ENCODE measurements around the gene IL13RA1.
A peak's percentile ranks its signal among the peaks of the same experiment; 100 is the strongest.
"Not testable (repeated sequence)": the region's sequence is repeated elsewhere in the genome, so short reads cannot be mapped to it uniquely, and the experiment has no call there.

Gene IL13RA1

DNA sequence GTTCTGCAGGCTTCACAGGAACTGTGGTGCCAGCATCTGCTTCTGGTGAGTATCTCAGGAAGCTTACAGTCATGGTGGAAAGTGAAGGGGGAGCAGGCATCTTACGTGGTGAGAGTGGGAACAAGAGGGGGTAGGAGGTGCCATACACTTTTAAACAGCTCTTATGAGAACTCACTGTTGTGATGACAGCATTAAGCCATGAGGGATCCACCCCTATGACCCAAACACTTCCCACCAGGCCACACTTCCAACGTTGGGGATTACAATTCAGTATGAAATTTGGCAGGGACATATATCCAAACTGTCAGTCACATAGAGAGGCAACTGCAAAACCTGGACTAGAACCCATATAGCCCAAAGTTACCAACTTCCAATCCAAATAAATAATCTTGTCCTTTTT is 53.1 kb downstream of the IL13RA1 start:
- no peak overlapping the region for H3K4me3 ChIP-seq (ENCODE audit: low read length in 2 of 2)
- peak overlapping the region; percentile 24 for H3K27ac ChIP-seq (ENCODE audit: low read length)
- H3K9me3 ChIP-seq (ENCODE audit: control insufficient read depth in 2 of 2, low read length in 2 of 2), result no peaks in the 10 kb centered on the region
- H3K27me3 ChIP-seq (ENCODE audit: control insufficient read depth in 1 of 2, insufficient read depth in 2 of 2, low read length in 2 of 2), result peaks cover 0 to 2% of the 10 kb centered on the region in 2 donors
- H3K4me1 ChIP-seq (ENCODE audit: control insufficient read depth, insufficient read depth, low read length), result no peaks in the 10 kb centered on the region
- no peak overlapping the region for H3K9ac ChIP-seq (ENCODE audit: low read length in 2 of 2)
- H3K36me3 ChIP-seq (ENCODE audit: control insufficient read depth in 2 of 2, insufficient read depth in 2 of 2, low read length in 2 of 2), result peaks cover 0 to 4% of the 10 kb centered on the region in 2 donors

DNA sequence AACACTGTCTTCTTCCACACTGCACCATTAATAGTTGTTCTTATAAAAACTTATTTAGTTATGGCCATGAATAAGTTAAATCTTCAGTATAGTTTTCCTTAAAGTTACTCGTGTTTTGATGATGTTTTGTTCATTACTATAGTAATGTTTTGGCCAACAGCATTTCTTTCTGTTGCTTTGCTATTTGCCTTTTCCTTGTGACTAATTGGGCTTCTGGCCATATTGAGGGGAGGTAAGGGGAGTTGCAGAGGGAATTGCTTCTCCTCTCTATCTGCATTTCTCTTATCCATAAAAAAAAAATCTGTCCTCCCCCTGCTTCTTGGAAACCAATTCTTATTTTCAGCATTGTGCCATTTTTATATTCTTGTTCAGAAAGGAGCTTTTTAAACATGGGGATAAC is 53.5 kb downstream of the IL13RA1 start:
- Histone ChIP-seq H3K27me3 (ENCODE audit: control insufficient read depth in 1 of 2, insufficient read depth in 2 of 2, low read length in 2 of 2) (peaks cover 0 to 2% of the 10 kb centered on the region in 2 donors), H3K4me3 (ENCODE audit: low read length in 2 of 2) (no peak overlapping the region), H3K9ac (ENCODE audit: low read length in 2 of 2) (no peak overlapping the region), H3K9me3 (ENCODE audit: control insufficient read depth in 2 of 2, low read length in 2 of 2) (no peaks in the 10 kb centered on the region), H3K4me1 (ENCODE audit: control insufficient read depth, insufficient read depth, low read length) (no peaks in the 10 kb centered on the region), H3K36me3 (ENCODE audit: control insufficient read depth in 2 of 2, insufficient read depth in 2 of 2, low read length in 2 of 2) (peaks cover 0 to 4% of the 10 kb centered on the region in 2 donors), H3K27ac (ENCODE audit: low read length) (no peak overlapping the region)

GRCh38 chrX:118795528-118796280 is 68.3 kb downstream of the IL13RA1 start:
- no peaks in the 10 kb centered on the region for H3K9me3 ChIP-seq (ENCODE audit: control insufficient read depth in 2 of 2, low read length in 2 of 2)
- no peaks in the 10 kb centered on the region for H3K4me1 ChIP-seq (ENCODE audit: control insufficient read depth, insufficient read depth, low read length)
- H3K9ac ChIP-seq (ENCODE audit: low read length in 2 of 2), result no peak overlapping the region
- no peaks in the 10 kb centered on the region for H3K27me3 ChIP-seq (ENCODE audit: control insufficient read depth in 1 of 2, insufficient read depth in 2 of 2, low read length in 2 of 2)
- H3K36me3 ChIP-seq (ENCODE audit: control insufficient read depth in 2 of 2, insufficient read depth in 2 of 2, low read length in 2 of 2), result no peaks in the 10 kb centered on the region
- H3K27ac ChIP-seq (ENCODE audit: low read length), result no peak overlapping the region
- H3K4me3 ChIP-seq (ENCODE audit: low read length in 2 of 2), result no peak overlapping the region

DNA sequence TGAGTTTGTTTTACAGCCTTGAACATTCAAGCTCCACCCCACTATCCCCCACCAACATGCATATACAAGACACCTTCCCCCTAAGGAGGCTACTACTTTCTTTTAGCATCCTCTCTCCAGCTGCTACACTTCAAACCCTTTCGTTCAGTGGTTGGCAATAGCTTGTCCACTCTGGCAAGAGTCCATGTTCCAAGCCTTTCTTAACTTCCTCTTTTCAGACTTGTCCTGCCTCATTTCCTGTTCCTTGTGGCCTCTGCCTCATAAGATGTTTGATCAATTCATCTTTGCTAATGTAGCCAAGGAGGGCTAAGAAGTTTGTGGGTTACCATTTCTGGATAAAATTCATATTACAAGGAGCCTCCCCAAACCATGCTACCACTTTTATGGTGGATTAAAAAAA is 75.5 kb downstream of the IL13RA1 start:
- Histone ChIP-seq H3K27me3 (ENCODE audit: control insufficient read depth in 1 of 2, insufficient read depth in 2 of 2, low read length in 2 of 2) (peaks cover 0 to 3% of the 10 kb centered on the region in 2 donors), H3K27ac (ENCODE audit: low read length) (no peak overlapping the region), H3K9ac (ENCODE audit: low read length in 2 of 2) (no peak overlapping the region), H3K4me3 (ENCODE audit: low read length in 2 of 2) (no peak overlapping the region), H3K4me1 (ENCODE audit: control insufficient read depth, insufficient read depth, low read length) (no peaks in the 10 kb centered on the region), H3K36me3 (ENCODE audit: control insufficient read depth in 2 of 2, insufficient read depth in 2 of 2, low read length in 2 of 2) (no peaks in the 10 kb centered on the region), H3K9me3 (ENCODE audit: control insufficient read depth in 2 of 2, low read length in 2 of 2) (no peaks in the 10 kb centered on the region)

DNA sequence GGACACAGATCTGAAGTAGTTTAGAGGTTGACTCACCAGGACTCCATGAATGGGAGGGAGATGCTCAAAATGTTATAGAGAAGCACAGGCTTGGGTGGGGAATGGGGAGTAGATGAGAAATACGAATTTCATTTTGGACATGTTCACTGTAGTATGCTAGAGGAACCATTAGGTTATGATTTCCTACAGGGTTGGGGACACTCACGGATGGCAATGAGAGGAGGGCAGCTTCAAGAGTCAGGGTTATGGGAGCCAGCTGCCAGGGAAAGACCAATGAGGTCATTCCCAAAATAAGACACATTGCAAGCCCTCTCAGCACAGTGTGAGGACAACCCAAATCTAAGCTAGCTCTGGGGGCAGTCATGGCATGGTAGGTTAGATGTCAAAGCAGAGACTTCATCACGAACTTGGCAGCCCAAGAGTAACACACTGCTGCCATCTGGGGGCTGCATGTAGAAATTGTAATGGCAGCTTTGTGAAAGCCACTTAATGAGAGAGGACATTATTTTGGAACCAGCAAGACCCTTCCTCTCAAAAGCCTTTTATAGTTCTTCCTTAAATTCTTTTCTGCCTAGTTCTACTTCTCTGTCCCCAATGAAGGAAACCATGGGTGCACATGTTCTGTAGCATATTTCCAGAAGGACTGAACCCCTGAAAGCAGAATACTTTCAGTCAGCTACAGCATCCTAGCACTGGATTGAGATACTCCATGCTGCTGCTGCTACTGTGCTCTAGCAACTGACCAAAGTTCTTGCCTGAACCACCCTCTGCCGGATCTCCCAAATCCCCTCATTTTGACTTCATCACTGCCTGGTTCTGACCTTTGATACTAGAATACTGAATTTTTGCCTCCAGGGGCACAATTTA is 80.0 kb downstream of the IL13RA1 start:
- H3K9ac ChIP-seq (ENCODE audit: low read length in 2 of 2), result no peak overlapping the region

DNA sequence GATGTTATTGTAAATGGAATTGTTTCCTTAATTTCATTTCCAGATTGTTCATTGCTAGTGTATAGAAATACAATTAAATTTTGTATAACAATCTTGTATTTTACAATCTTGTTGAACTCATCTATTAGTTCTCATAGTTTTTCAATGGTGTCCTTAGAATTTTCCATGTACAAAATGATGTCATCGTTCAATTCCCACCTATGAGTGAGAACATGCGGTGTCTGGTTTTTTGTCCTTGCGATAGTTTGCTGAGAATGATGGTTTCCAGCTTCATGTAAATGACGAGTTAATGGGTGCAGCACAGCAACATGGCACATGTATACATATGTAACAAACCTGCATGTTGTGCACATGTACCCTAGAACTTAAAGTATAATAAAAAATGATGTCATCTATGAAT is 89.9 kb downstream of the IL13RA1 start:
- H3K27me3 ChIP-seq (ENCODE audit: control insufficient read depth in 1 of 2, insufficient read depth in 2 of 2, low read length in 2 of 2); H3K9me3 ChIP-seq (ENCODE audit: control insufficient read depth in 2 of 2, low read length in 2 of 2); H3K36me3 ChIP-seq (ENCODE audit: control insufficient read depth in 2 of 2, insufficient read depth in 2 of 2, low read length in 2 of 2); H3K9ac ChIP-seq (ENCODE audit: low read length in 2 of 2); H3K27ac ChIP-seq (ENCODE audit: low read length); H3K4me3 ChIP-seq (ENCODE audit: low read length in 2 of 2); H3K4me1 ChIP-seq (ENCODE audit: control insufficient read depth, insufficient read depth, low read length): not testable (repeated sequence)

More for the DNA sequence above, 80.0 kb downstream of the IL13RA1 start:
- Histone ChIP-seq H3K27ac (ENCODE audit: low read length) (no peak overlapping the region), H3K4me1 (ENCODE audit: control insufficient read depth, insufficient read depth, low read length) (no peaks in the 10 kb centered on the region), H3K27me3 (ENCODE audit: control insufficient read depth in 1 of 2, insufficient read depth in 2 of 2, low read length in 2 of 2) (peaks cover 0 to 5% of the 10 kb centered on the region in 2 donors), H3K36me3 (ENCODE audit: control insufficient read depth in 2 of 2, insufficient read depth in 2 of 2, low read length in 2 of 2) (no peaks in the 10 kb centered on the region), H3K9me3 (ENCODE audit: control insufficient read depth in 2 of 2, low read length in 2 of 2) (no peaks in the 10 kb centered on the region), H3K4me3 (ENCODE audit: low read length in 2 of 2) (no peak overlapping the region)

DNA sequence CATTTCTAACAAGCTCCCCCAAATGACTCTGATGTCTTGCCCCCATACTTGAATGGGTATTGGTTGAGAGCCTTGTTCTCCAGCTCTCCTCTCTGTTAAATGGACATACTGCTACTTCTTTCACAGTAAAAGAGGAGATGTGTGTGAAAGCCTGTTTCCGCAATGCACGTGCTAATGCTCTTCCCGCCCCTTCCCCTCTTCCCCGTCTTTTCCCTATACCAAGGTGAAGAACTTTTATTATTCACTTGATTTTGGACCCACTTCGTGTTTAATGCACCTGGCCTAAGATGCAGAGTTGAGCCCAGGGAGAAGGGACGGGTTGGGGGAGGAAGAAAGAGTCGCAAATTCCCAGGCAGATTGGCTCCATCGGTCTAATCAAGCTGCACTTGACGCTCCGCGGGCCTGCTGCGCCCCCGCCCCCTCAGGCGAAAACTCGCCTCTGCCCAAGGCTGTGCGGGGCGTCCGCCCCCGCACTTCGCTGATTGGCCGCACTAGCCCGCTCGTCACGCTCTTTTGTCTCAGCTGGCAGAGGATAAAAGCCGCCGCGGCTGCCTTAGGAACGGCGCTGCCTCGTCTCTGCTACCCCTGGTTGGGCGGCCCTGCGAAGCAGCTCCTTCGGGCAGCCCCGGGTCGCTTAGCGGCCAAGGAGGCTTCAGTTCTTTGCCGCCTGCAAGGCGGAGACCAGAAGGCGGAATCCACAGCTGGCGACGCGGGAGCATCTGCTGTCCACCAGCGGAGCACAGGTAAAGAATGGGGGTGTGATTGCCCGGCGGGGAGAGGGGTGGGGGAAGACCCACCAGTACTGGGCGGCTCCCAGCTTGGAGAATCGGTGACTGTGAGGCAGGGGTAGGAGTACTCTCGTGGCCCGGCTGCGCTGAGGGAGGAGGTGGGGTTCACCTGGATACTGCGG is 96.1 kb downstream of the IL13RA1 start, which contains the start of gene ZCCHC12:
TSS of gene ZCCHC12 (plus strand) at position 562 of the 910 bp plus-strand sequence. CDS start 1,421 bp downstream, outside the sequence.
- Histone ChIP-seq H3K27me3 (ENCODE audit: control insufficient read depth in 1 of 2, insufficient read depth in 2 of 2, low read length in 2 of 2) (peaks cover 0 to 22% of the 10 kb centered on the region in 2 donors), H3K9me3 (ENCODE audit: control insufficient read depth in 2 of 2, low read length in 2 of 2) (peaks cover 0 to 4% of the 10 kb centered on the region in 2 donors), H3K9ac (ENCODE audit: low read length in 2 of 2) (no peak within 1 kb of the TSS), H3K4me1 (ENCODE audit: control insufficient read depth, insufficient read depth, low read length) (peaks cover 12% of the 10 kb centered on the region), H3K4me3 (ENCODE audit: low read length in 2 of 2) (peak within 1 kb of the TSS in 1 of 2 donors; percentile 65), H3K27ac (ENCODE audit: low read length) (no peak within 1 kb of the TSS), H3K36me3 (ENCODE audit: control insufficient read depth in 2 of 2, insufficient read depth in 2 of 2, low read length in 2 of 2) (no peaks in the 10 kb centered on the region)

DNA sequence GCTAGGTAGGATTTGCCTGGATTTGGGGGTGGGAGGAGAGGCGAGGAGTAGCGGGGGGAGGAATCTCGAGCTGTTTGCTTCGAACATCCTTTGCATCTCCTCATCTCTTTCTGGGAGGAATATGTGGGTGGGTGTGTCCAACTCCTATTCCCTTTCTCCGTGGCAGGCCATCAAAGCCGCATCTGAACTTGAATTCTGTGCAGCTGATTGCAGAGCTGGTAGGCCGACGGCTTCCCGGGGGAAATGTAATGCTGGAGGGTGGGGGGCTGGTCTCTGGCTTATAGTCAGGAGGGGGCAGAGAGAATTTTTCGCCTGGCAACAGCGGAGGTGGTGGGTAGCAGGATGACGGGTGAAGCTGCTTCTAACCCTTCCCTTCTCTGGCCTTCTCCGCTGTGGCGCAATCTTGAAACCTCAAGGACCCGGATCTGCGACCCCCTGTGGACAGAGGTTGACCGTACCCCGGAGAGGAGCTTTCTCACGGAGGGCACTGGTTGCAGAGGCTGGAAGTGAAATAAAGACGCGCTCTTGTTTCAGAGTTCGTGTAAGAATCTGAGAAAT is 96.8 kb downstream of the IL13RA1 start:
- Histone ChIP-seq H3K9me3 (ENCODE audit: control insufficient read depth in 2 of 2, low read length in 2 of 2) (peaks cover 0 to 4% of the 10 kb centered on the region in 2 donors), H3K9ac (ENCODE audit: low read length in 2 of 2) (no peak overlapping the region), H3K27me3 (ENCODE audit: control insufficient read depth in 1 of 2, insufficient read depth in 2 of 2, low read length in 2 of 2) (peaks cover 0 to 22% of the 10 kb centered on the region in 2 donors), H3K36me3 (ENCODE audit: control insufficient read depth in 2 of 2, insufficient read depth in 2 of 2, low read length in 2 of 2) (no peaks in the 10 kb centered on the region), H3K27ac (ENCODE audit: low read length) (no peak overlapping the region), H3K4me3 (ENCODE audit: low read length in 2 of 2) (peak overlapping the region in 1 of 2 donors; percentile 65), H3K4me1 (ENCODE audit: control insufficient read depth, insufficient read depth, low read length) (peaks cover 12% of the 10 kb centered on the region)

DNA sequence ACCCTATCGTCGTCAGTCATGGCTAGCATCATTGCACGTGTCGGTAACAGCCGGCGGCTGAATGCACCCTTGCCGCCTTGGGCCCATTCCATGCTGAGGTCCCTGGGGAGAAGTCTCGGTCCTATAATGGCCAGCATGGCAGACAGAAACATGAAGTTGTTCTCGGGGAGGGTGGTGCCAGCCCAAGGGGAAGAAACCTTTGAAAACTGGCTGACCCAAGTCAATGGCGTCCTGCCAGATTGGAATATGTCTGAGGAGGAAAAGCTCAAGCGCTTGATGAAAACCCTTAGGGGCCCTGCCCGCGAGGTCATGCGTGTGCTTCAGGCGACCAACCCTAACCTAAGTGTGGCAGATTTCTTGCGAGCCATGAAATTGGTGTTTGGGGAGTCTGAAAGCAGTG is 97.8 kb downstream of the IL13RA1 start:
- no peak overlapping the region for H3K4me3 ChIP-seq (ENCODE audit: low read length in 2 of 2)
- H3K9me3 ChIP-seq (ENCODE audit: control insufficient read depth in 2 of 2, low read length in 2 of 2), result peaks cover 0 to 4% of the 10 kb centered on the region in 2 donors
- H3K27ac ChIP-seq (ENCODE audit: low read length), result no peak overlapping the region
- H3K27me3 ChIP-seq (ENCODE audit: control insufficient read depth in 1 of 2, insufficient read depth in 2 of 2, low read length in 2 of 2), result peaks cover 0 to 22% of the 10 kb centered on the region in 2 donors
- H3K9ac ChIP-seq (ENCODE audit: low read length in 2 of 2), result no peak overlapping the region
- H3K36me3 ChIP-seq (ENCODE audit: control insufficient read depth in 2 of 2, insufficient read depth in 2 of 2, low read length in 2 of 2), result no peaks in the 10 kb centered on the region
- peaks cover 12% of the 10 kb centered on the region for H3K4me1 ChIP-seq (ENCODE audit: control insufficient read depth, insufficient read depth, low read length)
